GM21529 (cell line): Measurements from ENCODE around the gene PRPSAP1.

ENCODE experiments used
- ATAC-seq: cut with Tn5 transposase; IDR thresholded peaks from one replicate; pipeline ENCODE4 v1.9.1; 2021; ENCODE audit not compliant: unreplicated experiment

The PRPSAP1 gene, protein sequence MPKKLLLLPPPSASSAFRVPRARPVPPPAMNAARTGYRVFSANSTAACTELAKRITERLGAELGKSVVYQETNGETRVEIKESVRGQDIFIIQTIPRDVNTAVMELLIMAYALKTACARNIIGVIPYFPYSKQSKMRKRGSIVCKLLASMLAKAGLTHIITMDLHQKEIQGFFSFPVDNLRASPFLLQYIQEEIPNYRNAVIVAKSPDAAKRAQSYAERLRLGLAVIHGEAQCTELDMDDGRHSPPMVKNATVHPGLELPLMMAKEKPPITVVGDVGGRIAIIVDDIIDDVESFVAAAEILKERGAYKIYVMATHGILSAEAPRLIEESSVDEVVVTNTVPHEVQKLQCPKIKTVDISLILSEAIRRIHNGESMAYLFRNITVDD

DNA sequence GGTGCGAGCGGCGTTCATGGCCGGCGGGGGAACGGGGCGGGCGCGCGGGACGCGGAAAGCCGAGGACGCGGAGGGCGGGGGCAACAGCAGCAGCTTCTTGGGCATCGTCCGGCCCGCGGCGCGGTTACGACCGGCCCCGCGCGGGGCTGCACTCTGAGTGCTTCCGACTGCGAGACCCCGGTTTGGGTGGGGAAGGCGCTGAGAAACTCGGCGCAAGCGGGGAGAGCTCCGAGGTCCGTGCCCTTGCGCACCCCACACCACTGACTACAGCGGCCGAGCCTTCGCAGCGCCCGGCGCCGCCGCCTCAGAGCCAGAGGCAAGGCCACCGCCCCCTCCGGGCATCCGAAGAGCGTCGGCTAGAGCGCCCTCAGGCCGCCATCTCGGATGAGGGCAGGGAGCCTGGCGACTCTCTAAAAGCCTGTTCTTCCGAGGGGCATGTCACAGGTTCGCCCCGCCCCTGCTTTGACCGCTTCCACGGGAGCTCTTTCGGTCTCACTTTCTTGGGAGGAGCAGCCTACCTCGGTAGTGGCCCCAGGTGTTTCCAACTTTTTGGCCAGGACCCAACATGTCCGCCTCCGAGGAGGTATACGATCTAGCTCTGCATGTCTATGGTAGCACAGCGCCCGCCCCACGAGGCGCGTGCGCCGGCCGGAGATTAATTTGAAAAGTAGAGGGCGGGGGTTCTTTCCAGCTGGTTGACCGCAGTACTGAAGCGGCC lies at the start of gene PRPSAP1:
Gene PRPSAP1, minus strand, starts transcription at position 318 of the 718 bp plus-strand sequence. Its CDS starts 213 bp downstream, at position 105.
- peak; percentile 87 for ATAC-seq

DNA sequence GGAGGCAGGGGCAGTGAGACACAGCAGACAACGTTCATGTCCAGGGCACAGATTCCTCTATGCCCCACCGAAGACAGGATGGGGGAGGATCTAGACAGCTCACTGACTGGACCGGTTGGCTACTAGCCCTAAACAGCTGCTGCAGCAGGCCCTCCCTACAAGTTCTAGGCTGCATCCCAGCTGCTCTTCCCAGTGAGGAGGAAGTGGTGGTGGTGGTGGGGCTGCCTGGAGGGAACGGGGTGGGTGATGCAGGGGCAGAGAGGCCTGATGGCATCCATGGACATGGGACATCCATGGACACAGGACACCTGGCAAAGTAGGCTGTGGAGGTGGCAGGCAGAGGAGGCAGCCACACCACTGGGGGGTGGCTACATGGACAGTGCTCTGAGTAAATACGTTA lies 49.0 kb upstream of the PRPSAP1 start:
- ATAC-seq, result no peak

- ATAC-seq, result no peak
Observed at GRCh38 chr17:76399175-76400172, 45.8 kb upstream of the PRPSAP1 start.

GRCh38 chr17:76398523-76399174 lies 44.9 kb upstream of the PRPSAP1 start:
- ATAC-seq, result no peak

DNA sequence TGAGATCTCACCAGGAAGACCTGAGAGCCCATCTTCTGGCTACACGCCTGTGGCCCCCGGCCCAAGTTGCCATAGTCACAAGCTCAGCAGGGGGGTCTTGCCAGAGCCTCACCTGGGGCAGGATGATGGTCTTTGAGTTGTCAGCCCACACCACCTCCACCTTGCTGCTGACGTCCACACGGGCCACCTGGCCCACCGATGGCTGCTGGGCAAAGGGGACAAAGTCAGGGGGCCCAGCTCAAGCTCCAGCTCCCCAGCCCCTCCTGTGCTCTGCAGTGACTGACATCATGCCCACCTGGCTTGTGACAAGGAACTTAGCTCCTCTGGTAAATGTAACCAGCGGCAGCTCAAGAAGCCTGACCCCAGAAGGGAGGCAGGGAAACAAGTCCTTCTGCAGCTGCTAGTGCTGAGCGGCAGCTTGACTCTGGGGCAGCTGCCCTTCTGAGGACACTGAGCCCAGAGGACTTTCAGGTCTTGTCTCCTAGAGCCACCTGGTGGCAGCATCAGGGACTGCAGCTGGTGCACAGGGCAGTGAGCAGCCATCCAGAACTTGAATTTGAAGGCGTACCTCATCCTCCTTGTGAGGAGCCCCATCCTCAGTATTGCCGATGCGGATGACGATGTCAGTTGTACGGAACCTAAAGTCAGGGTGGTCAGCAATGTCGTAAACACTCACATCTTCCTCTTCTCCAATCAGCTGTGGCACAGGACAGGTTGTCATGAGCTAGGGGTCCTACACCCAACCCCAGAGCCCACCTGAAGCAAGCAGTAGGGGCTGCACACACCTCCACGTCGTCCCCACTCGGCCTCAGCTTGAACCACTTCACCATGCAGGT lies 44.2 kb upstream of the PRPSAP1 start:
- no peak for ATAC-seq

GRCh38 chr17:76397184-76397583 lies 43.5 kb upstream of the PRPSAP1 start:
- ATAC-seq, result no peak

DNA sequence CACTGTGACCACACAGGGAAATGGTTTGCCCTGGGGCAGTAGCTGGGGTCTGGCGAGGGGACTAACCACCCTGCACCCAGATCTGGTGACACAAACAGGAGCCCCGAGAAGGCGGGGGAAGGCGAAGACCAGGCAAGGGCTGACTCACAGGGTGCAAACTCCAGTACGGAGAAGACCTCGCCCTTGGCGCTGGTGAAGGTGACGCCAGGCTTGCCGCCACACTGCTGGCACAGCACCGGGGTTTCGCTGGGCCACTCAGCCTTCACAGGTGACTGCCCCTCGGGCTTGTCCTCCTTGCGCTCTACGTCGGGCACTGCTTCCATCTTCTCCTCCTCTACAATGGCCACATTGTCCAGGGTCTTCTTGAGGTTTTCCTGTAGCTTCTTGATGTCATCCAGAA lies 42.3 kb upstream of the PRPSAP1 start:
- ATAC-seq, result no peak

- no peak for ATAC-seq
Observed at GRCh38 chr17:76394166-76394565, 40.5 kb upstream of the PRPSAP1 start.

- no peak for ATAC-seq
Observed at GRCh38 chr17:76391200-76391715, 37.5 kb upstream of the PRPSAP1 start.

- ATAC-seq, result no peak
Observed at GRCh38 chr17:76390003-76390421, 36.3 kb upstream of the PRPSAP1 start.

- ATAC-seq, result no peak
Observed at GRCh38 chr17:76388966-76389888, 35.5 kb upstream of the PRPSAP1 start.

GRCh38 chr17:76386966-76387765 lies 33.5 kb upstream of the PRPSAP1 start:
- ATAC-seq, result no peak

GRCh38 chr17:76385892-76386786 lies 32.4 kb upstream of the PRPSAP1 start:
- no peak for ATAC-seq

- ATAC-seq, result no peak
Observed at GRCh38 chr17:76384987-76385891, 31.5 kb upstream of the PRPSAP1 start.

GRCh38 chr17:76384222-76384986 lies 30.7 kb upstream of the PRPSAP1 start, which contains the start of gene SPHK1:
Gene SPHK1, plus strand, starts transcription at chr17:76384609. Its CDS starts 1,036 bp downstream, at chr17:76385645.
- ATAC-seq, result peak; percentile 69
